Measurements from ENCODE around the gene NFIX. TPM values are rescaled to one million over a fixed set of nuclear protein-coding genes. Genes with fewer than 3 reads are reported as not detected.
A peak's percentile ranks its signal among the peaks of the same experiment; 100 is the strongest.

The NFIX gene
- total RNA-seq, 6 experiments from 2014 or later, result 20.3 to 40.0 (median 26.7) TPM

GRCh38 chr19:13043285-13043684 lies 48.0 kb downstream of the NFIX start:
- H3K9me3 ChIP-seq, result no peaks in the 10 kb centered on the region
- peaks cover 0 to 13% (median 5%) of the 10 kb centered on the region in 4 donors for H3K4me1 ChIP-seq
- no peak for TF ChIP-seq POLR2A (IDR thresholded peaks at IDR 0.05)
- TF ChIP-seq, protein P1, sequence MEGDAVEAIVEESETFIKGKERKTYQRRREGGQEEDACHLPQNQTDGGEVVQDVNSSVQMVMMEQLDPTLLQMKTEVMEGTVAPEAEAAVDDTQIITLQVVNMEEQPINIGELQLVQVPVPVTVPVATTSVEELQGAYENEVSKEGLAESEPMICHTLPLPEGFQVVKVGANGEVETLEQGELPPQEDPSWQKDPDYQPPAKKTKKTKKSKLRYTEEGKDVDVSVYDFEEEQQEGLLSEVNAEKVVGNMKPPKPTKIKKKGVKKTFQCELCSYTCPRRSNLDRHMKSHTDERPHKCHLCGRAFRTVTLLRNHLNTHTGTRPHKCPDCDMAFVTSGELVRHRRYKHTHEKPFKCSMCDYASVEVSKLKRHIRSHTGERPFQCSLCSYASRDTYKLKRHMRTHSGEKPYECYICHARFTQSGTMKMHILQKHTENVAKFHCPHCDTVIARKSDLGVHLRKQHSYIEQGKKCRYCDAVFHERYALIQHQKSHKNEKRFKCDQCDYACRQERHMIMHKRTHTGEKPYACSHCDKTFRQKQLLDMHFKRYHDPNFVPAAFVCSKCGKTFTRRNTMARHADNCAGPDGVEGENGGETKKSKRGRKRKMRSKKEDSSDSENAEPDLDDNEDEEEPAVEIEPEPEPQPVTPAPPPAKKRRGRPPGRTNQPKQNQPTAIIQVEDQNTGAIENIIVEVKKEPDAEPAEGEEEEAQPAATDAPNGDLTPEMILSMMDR (IDR thresholded peaks at IDR 0.05), result no peak
- no peaks in the 10 kb centered on the region for H3K36me3 ChIP-seq
- intact Hi-C loops (cut with DNase I), result no loop called here
- no peak for ATAC-seq
- no peak for DNase-seq
- no peaks in the 10 kb centered on the region for H3K27me3 ChIP-seq
- H3K27ac ChIP-seq, result no peak overlapping the region
- 25% methylated on average over 1 of the region's 5 CpGs for WGBS (ENCODE audit: insufficient coverage, low coverage, low lambda C conversion rate, missing lambda C conversion rate)
- H3K4me3 ChIP-seq, result no peak overlapping the region

- Histone ChIP-seq H3K9me3 (no peaks in the 10 kb centered on the region), H3K27me3 (no peaks in the 10 kb centered on the region), H3K4me1 (peaks cover 0 to 2% (median under 1%) of the 10 kb centered on the region in 4 donors), H3K27ac (no peak overlapping the region), H3K4me3 (no peak overlapping the region), H3K36me3 (no peaks in the 10 kb centered on the region)
- peak; percentile 19 to 52 (median 37) for ATAC-seq
- TF ChIP-seq POLR2A (IDR thresholded peaks at IDR 0.05), result no peak
- TF ChIP-seq, protein P1 (IDR thresholded peaks at IDR 0.05), result no peak
- intact Hi-C loops (cut with DNase I), result no loop called here
- WGBS (ENCODE audit: insufficient coverage, low coverage, low lambda C conversion rate, missing lambda C conversion rate), result 69% methylated on average over 8 of the region's 13 CpGs
- DNase-seq, result no peak
Observed at GRCh38 chr19:13044231-13044836, 49.1 kb downstream of the NFIX start.

- Histone ChIP-seq H3K27ac (no peak overlapping the region), H3K4me3 (no peak overlapping the region), H3K27me3 (no peaks in the 10 kb centered on the region), H3K9me3 (no peaks in the 10 kb centered on the region), H3K36me3 (no peaks in the 10 kb centered on the region), H3K4me1 (peaks cover 0 to 1% (median under 1%) of the 10 kb centered on the region in 4 donors)
- ATAC-seq (no peak), DNase-seq (no peak)
- 83% methylated on average over 2 of the region's 4 CpGs for WGBS (ENCODE audit: insufficient coverage, low coverage, low lambda C conversion rate, missing lambda C conversion rate)
- no peak for TF ChIP-seq POLR2A (IDR thresholded peaks at IDR 0.05)
- TF ChIP-seq, protein P1 (IDR thresholded peaks at IDR 0.05), result no peak
- intact Hi-C loops (cut with DNase I), result no loop called here
Observed at GRCh38 chr19:13045812-13046211, 50.5 kb downstream of the NFIX start.

- Histone ChIP-seq H3K36me3 (no peaks in the 10 kb centered on the region), H3K27me3 (no peaks in the 10 kb centered on the region), H3K9me3 (no peaks in the 10 kb centered on the region), H3K4me1 (peaks cover 0 to 16% (median 6%) of the 10 kb centered on the region in 4 donors), H3K27ac (no peak overlapping the region), H3K4me3 (no peak overlapping the region)
- no peak for TF ChIP-seq POLR2A (IDR thresholded peaks at IDR 0.05)
- TF ChIP-seq, protein P1 (IDR thresholded peaks at IDR 0.05), result no peak
- ATAC-seq (no peak), DNase-seq (no peak)
- WGBS (ENCODE audit: insufficient coverage, low coverage, low lambda C conversion rate, missing lambda C conversion rate), result 91% methylated on average over 5 of the region's 7 CpGs
- intact Hi-C loops (cut with DNase I), result no loop called here
Observed at GRCh38 chr19:13047374-13047773, 52.1 kb downstream of the NFIX start.
